K562 (cell line): ENCODE measurements around the gene HAUS3.

Experiments used
- ARID3A ChIP-seq: IDR thresholded peaks from 2 replicates; pipeline ENCODE4 v1.6.1; 2012; ENCODE audit warnings: low read depth, low read length, improper control_type of control experiment, borderline replicate concordance
- CTCF ChIP-seq, 3 experiments: IDR thresholded peaks in 2 of 3; conservative IDR thresholded peaks in 1 of 3; 2 replicates each; pipeline ENCODE4 v1.5.1; 2011 to 2012; ENCODE audit warnings: low read length in 3 of 3, mild to moderate bottlenecking in 3 of 3, control low read depth in 2 of 3, improper control_type of control experiment in 1 of 3, inconsistent platforms in 1 of 3, low read depth in 1 of 3, mixed read lengths in 1 of 3, moderate library complexity in 1 of 3; ENCODE audit not compliant: insufficient read depth in 2 of 3
- HNRNPL ChIP-seq: fragments of 200-400 bp; formaldehyde crosslinking; IDR thresholded peaks from 2 replicates; pipeline ENCODE4 v1.6.1; 2017; ENCODE audit warnings: low read depth, mild to moderate bottlenecking, low read length
- SIX5 ChIP-seq, 2 experiments: IDR thresholded peaks; 2 replicates each; pipeline ENCODE4 v1.6.1; 2011; ENCODE audit warnings: low read length in 2 of 2, borderline replicate concordance in 1 of 2, low read depth in 1 of 2, mild to moderate bottlenecking in 1 of 2, moderate library complexity in 1 of 2; ENCODE audit not compliant: insufficient read depth in 1 of 2
- SPI1 ChIP-seq: IDR thresholded peaks from 2 replicates; pipeline ENCODE4 v1.6.1; 2011; ENCODE audit warnings: low read depth, low read length, control low read depth, borderline replicate concordance
- YY1 ChIP-seq, 3 experiments: IDR thresholded peaks; 2 replicates each; pipeline ENCODE4 v1.6.1; 2011; ENCODE audit warnings: low read length in 2 of 3, mild to moderate bottlenecking in 2 of 3, moderate library complexity in 2 of 3, borderline replicate concordance in 1 of 3, control low read depth in 1 of 3, low read depth in 1 of 3; ENCODE audit not compliant: insufficient read depth in 3 of 3, insufficient replicate concordance in 2 of 3, control insufficient read depth in 1 of 3, insufficient read length in 1 of 3; ENCODE audit errors: extremely low read depth in 1 of 3
- ZBTB7A ChIP-seq: IDR thresholded peaks from 2 replicates; pipeline ENCODE4 v1.6.1; 2011; ENCODE audit warnings: low read depth, mild to moderate bottlenecking, low read length, moderate library complexity, borderline replicate concordance; ENCODE audit not compliant: control insufficient read depth

- TF ChIP-seq CTCF (IDR thresholded peaks at IDR 0.05 in 2 of 3, conservative IDR thresholded peaks at IDR 0.05 in 1 of 3; ENCODE audit: insufficient read depth in 2 of 3, low read depth in 1 of 3, low read length in 3 of 3) (no peak), SPI1 (no peak), HNRNPL (no peak), ARID3A (no peak), ZBTB7A (no peak), YY1 (IDR thresholded peaks at IDR 0.05; ENCODE audit: borderline replicate concordance in 1 of 3, control insufficient read depth in 1 of 3, extremely low read depth in 1 of 3, insufficient read depth in 3 of 3, insufficient read length in 1 of 3, insufficient replicate concordance in 2 of 3, low read depth in 1 of 3, low read length in 2 of 3) (no peak), SIX5 (IDR thresholded peaks at IDR 0.05; ENCODE audit: borderline replicate concordance in 1 of 2, insufficient read depth in 1 of 2, low read depth in 1 of 2, low read length in 2 of 2) (no peak)
Measured at GRCh38 chr4:2259036-2259540, 17.2 kb upstream of the HAUS3 start.
